DMS53 (cell line): ENCODE measurements around the gene KRTAP4-2.
"Not testable (repeated sequence)": the region's sequence is repeated elsewhere in the genome, so short reads cannot be mapped to it uniquely, and the experiment has no call there.

Experiments used
- DNase-seq: peaks from one replicate; lab custom pipeline; 2025; lab: John Stamatoyannopoulos, UW

Gene KRTAP4-2

GRCh38 chr17:41177727-41178271 is at the start of gene KRTAP4-2:
Gene KRTAP4-2, minus strand, starts transcription at chr17:41178221. Its CDS starts 57 bp downstream, at chr17:41178164.
- DNase-seq, result no peak

- not testable (repeated sequence) for DNase-seq
Observed at GRCh38 chr17:41226598-41227095, 48.6 kb upstream of the KRTAP4-2 start, which contains the start of gene KRTAP9-2. Gene KRTAP9-2, plus strand, starts transcription at chr17:41226648. Its CDS starts 7 bp downstream, at chr17:41226655.

GRCh38 chr17:41226051-41226450 is 48.0 kb upstream of the KRTAP4-2 start:
- DNase-seq, result no peak

GRCh38 chr17:41223821-41224220 is 45.8 kb upstream of the KRTAP4-2 start:
- DNase-seq, result no peak

GRCh38 chr17:41215681-41216080 is 37.7 kb upstream of the KRTAP4-2 start:
- no peak for DNase-seq

GRCh38 chr17:41212524-41213169 is 34.6 kb upstream of the KRTAP4-2 start:
- peak; percentile 91 for DNase-seq

GRCh38 chr17:41211845-41212466 is 33.9 kb upstream of the KRTAP4-2 start:
- DNase-seq, result peak; percentile 85

- no peak for DNase-seq
Observed at GRCh38 chr17:41199421-41200078, 21.5 kb upstream of the KRTAP4-2 start.

GRCh38 chr17:41196068-41196467 is 18.0 kb upstream of the KRTAP4-2 start:
- DNase-seq, result no peak

- DNase-seq, result peak; percentile 20
Observed at GRCh38 chr17:41190328-41190727, 12.3 kb upstream of the KRTAP4-2 start.

- DNase-seq, result not testable (repeated sequence)
Observed at GRCh38 chr17:41189837-41190318, 11.9 kb upstream of the KRTAP4-2 start, which contains the start of gene KRTAP9-1. Gene KRTAP9-1, plus strand, starts transcription at chr17:41189887. Its CDS starts 0 bp downstream, at chr17:41189887.

GRCh38 chr17:41186872-41187271 is 8.9 kb upstream of the KRTAP4-2 start:
- DNase-seq, result no peak

GRCh38 chr17:41185001-41185400 is 7.0 kb upstream of the KRTAP4-2 start:
- no peak for DNase-seq

- DNase-seq, result no peak
Observed at GRCh38 chr17:41184480-41184961, 6.5 kb upstream of the KRTAP4-2 start, which contains the start of gene KRTAP4-1. Gene KRTAP4-1, minus strand, starts transcription at chr17:41184911. Its CDS starts 57 bp downstream, at chr17:41184854.

GRCh38 chr17:41178843-41179616 is 1.0 kb upstream of the KRTAP4-2 start:
- DNase-seq, result no peak

GRCh38 chr17:41178341-41178740 is 320 bp upstream of the KRTAP4-2 start:
- DNase-seq, result no peak

- DNase-seq, result no peak
Observed at GRCh38 chr17:41176744-41177387, 1.2 kb downstream of the KRTAP4-2 start.

GRCh38 chr17:41171886-41172285 is 6.1 kb downstream of the KRTAP4-2 start:
- no peak for DNase-seq

GRCh38 chr17:41168121-41168520 is 9.9 kb downstream of the KRTAP4-2 start, which contains the start of gene KRTAP4-3:
Gene KRTAP4-3, minus strand, starts transcription at chr17:41168221. Its CDS starts 49 bp downstream, at chr17:41168172.
- no peak for DNase-seq

GRCh38 chr17:41167561-41167960 is 10.5 kb downstream of the KRTAP4-2 start:
- peak; percentile 46 for DNase-seq
